Mucosa of rectum (tissue), 2 donors: Measurements from ENCODE around the gene CUL9.

Experiments used
- H3K27ac ChIP-seq, 2 donors: one replicate each; pipeline ENCODE4 v1.7.0; 2013; ENCODE audit warnings: inconsistent platforms in 2 of 2, low read depth in 2 of 2, low read length in 2 of 2
- H3K27me3 ChIP-seq, 2 donors: one replicate each; pipeline ENCODE4 v1.7.0; 2013; ENCODE audit warnings: low read length in 2 of 2; ENCODE audit not compliant: control insufficient read depth in 2 of 2, insufficient read depth in 2 of 2
- H3K36me3 ChIP-seq, 2 donors: one replicate each; pipeline ENCODE4 v1.7.0; 2013; ENCODE audit warnings: low read length in 2 of 2; ENCODE audit not compliant: control insufficient read depth in 2 of 2, insufficient read depth in 2 of 2
- H3K4me1 ChIP-seq, 2 donors: one replicate each; pipeline ENCODE4 v1.7.0; 2013; ENCODE audit warnings: low read length in 2 of 2, mild to moderate bottlenecking in 1 of 2; ENCODE audit not compliant: control insufficient read depth in 2 of 2, insufficient read depth in 2 of 2
- H3K4me3 ChIP-seq, 2 donors: one replicate each; pipeline ENCODE4 v1.7.0; 2013; ENCODE audit warnings: low read length in 2 of 2
- H3K9ac ChIP-seq, 2 donors: one replicate each; pipeline ENCODE4 v1.7.0; 2013; ENCODE audit warnings: low read length in 2 of 2, low read depth in 1 of 2, mild to moderate bottlenecking in 1 of 2
- H3K9me3 ChIP-seq, 2 donors: one replicate each; pipeline ENCODE4 v1.7.0; 2013; ENCODE audit warnings: low read length in 2 of 2; ENCODE audit not compliant: control insufficient read depth in 2 of 2
- donor health status: healthy.
- donor health status: Normal muscosa, but diverticular disease.

The CUL9 gene

GRCh38 chr6:43213431-43213830, 31.4 kb downstream of the CUL9 start:
- Histone ChIP-seq H3K36me3 (peaks cover 3 to 18% of the 10 kb centered on the region in 2 donors), H3K27ac (no peak overlapping the region), H3K9me3 (no peaks in the 10 kb centered on the region), H3K4me1 (peaks cover 0 to 4% of the 10 kb centered on the region in 2 donors), H3K27me3 (no peaks in the 10 kb centered on the region), H3K4me3 (no peak overlapping the region), H3K9ac (no peak overlapping the region)

GRCh38 chr6:43215066-43215465, 33.1 kb downstream of the CUL9 start:
- H3K9ac ChIP-seq: no peak overlapping the region
- H3K36me3 ChIP-seq: peaks cover 3 to 19% of the 10 kb centered on the region in 2 donors
- no peaks in the 10 kb centered on the region for H3K9me3 ChIP-seq
- H3K27ac ChIP-seq: no peak overlapping the region
- H3K4me1 ChIP-seq: peaks cover 0 to 4% of the 10 kb centered on the region in 2 donors
- H3K4me3 ChIP-seq: no peak overlapping the region
- H3K27me3 ChIP-seq: no peaks in the 10 kb centered on the region

DNA sequence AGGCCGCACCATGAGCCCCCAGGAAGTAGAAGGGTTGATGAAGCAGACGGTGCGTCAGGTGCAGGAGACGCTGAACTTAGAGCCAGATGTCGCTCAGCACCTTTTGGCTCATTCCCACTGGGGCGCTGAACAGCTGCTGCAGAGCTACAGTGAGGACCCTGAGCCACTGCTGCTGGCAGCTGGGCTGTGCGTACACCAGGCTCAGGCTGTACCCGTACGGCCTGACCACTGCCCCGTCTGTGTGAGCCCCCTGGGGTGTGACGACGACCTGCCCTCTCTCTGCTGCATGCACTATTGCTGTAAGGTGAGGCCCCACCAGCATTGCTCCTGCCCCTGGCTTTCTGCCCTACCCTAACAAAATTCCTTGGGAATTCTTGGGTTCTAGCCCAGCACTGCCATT, 34.2 kb downstream of the CUL9 start:
- peaks cover 3 to 26% of the 10 kb centered on the region in 2 donors for H3K36me3 ChIP-seq
- no peaks in the 10 kb centered on the region for H3K9me3 ChIP-seq
- H3K4me3 ChIP-seq: no peak overlapping the region
- H3K9ac ChIP-seq: no peak overlapping the region
- H3K27ac ChIP-seq: no peak overlapping the region
- peaks cover 0 to 4% of the 10 kb centered on the region in 2 donors for H3K4me1 ChIP-seq
- no peaks in the 10 kb centered on the region for H3K27me3 ChIP-seq

GRCh38 chr6:43217351-43217750, 35.4 kb downstream of the CUL9 start:
- Histone ChIP-seq H3K9ac (no peak overlapping the region), H3K27ac (no peak overlapping the region), H3K4me1 (no peaks in the 10 kb centered on the region), H3K4me3 (no peak overlapping the region), H3K27me3 (no peaks in the 10 kb centered on the region), H3K9me3 (no peaks in the 10 kb centered on the region), H3K36me3 (peaks cover 3 to 30% of the 10 kb centered on the region in 2 donors)

DNA sequence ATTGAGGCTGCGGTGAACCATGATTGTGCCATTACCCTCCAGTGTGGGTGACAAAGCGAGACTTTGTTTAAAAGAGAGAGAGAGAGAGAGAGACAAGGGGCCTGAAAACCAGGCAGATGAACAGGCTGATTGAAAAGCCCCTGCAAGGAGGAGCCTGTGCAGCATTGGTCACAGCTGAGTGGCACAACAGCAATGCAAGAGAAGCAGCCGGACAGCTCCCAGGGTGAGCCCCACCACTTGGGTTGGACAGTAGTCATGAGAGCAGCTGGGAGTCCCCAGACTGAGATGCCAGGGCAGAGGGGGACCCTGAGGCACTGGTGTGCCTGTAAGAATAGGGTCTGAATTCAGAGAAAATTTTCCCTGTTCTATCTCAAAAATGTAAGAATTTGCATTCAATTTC, 37.1 kb downstream of the CUL9 start:
- H3K9me3 ChIP-seq: no peaks in the 10 kb centered on the region
- H3K4me3 ChIP-seq: no peak overlapping the region
- no peak overlapping the region for H3K9ac ChIP-seq
- peaks cover 7 to 35% of the 10 kb centered on the region in 2 donors for H3K36me3 ChIP-seq
- no peaks in the 10 kb centered on the region for H3K4me1 ChIP-seq
- H3K27ac ChIP-seq: no peak overlapping the region
- no peaks in the 10 kb centered on the region for H3K27me3 ChIP-seq

DNA sequence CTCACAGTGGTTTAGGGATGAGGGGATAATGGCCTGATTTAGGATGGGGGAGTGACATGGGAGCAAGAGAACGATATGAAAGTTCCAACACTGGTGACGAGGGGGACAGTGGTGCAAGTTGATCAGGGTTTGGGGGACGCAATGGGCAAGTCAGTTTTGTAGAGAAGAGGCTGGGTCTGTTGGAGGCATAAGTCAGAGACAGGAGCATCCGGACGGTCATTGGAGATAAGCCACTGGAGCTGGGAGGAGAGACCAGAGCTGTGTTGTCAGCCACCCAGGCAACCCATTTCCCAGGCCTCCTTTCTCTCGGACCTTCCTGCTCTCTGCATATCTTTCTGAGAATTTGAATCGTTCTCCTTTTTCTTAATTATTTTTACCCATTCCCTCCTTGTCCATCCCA, 37.8 kb downstream of the CUL9 start:
- H3K36me3 ChIP-seq: peaks cover 10 to 35% of the 10 kb centered on the region in 2 donors
- H3K27ac ChIP-seq: no peak overlapping the region
- H3K27me3 ChIP-seq: no peaks in the 10 kb centered on the region
- no peaks in the 10 kb centered on the region for H3K4me1 ChIP-seq
- H3K9ac ChIP-seq: no peak overlapping the region
- H3K9me3 ChIP-seq: no peaks in the 10 kb centered on the region
- H3K4me3 ChIP-seq: no peak overlapping the region

- Histone ChIP-seq H3K4me3 (no peak overlapping the region), H3K36me3 (peaks cover 6 to 36% of the 10 kb centered on the region in 2 donors), H3K9ac (no peak overlapping the region), H3K4me1 (no peaks in the 10 kb centered on the region), H3K9me3 (no peaks in the 10 kb centered on the region), H3K27ac (no peak overlapping the region), H3K27me3 (no peaks in the 10 kb centered on the region)
Measured at GRCh38 chr6:43220439-43220951, 38.5 kb downstream of the CUL9 start.

DNA sequence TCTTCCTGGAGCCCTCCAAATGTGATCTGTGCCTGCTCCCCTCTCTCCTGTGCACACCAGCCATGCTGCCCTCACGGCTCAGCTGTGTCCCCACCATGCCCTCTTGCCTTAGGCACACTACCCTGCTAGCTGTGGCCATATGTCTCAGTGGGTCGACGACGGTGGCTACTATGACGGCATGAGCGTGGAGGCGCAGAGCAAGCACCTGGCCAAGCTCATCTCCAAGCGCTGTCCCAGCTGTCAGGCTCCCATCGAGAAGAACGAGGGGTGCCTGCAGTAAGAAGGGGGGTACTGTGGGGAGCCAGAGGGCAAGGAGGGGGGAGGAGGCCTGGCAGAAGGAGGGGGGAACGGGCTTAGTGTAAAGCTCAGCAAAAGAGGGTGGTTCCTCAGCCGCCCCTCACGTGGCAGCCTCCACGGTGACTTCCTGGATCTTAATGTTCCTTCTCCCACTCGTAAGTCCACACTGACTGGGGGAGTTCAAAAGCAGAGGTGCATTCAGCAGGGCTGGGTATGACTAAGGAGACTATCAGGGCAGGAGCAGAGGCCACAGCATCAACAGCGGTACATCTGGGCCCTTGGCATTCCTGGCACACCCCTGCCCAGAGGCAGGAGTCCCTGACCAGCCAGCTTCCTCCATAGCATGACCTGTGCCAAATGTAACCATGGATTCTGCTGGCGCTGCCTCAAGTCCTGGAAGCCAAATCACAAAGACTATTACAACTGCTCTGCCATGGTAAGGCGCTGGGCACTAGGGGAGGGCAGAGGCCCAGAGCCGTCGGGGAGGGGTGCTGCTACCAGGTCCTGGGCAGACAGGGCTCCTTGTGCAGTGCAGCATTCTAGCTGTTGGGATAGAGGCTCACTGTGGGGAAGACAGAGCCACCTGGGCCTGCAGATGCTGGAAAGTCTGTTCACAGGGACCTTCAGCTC, 39.3 kb downstream of the CUL9 start:
- Histone ChIP-seq H3K27me3 (no peaks in the 10 kb centered on the region), H3K4me3 (no peak overlapping the region), H3K9ac (no peak overlapping the region), H3K9me3 (no peaks in the 10 kb centered on the region), H3K36me3 (peaks cover 6 to 39% of the 10 kb centered on the region in 2 donors), H3K27ac (no peak overlapping the region), H3K4me1 (no peaks in the 10 kb centered on the region)

DNA sequence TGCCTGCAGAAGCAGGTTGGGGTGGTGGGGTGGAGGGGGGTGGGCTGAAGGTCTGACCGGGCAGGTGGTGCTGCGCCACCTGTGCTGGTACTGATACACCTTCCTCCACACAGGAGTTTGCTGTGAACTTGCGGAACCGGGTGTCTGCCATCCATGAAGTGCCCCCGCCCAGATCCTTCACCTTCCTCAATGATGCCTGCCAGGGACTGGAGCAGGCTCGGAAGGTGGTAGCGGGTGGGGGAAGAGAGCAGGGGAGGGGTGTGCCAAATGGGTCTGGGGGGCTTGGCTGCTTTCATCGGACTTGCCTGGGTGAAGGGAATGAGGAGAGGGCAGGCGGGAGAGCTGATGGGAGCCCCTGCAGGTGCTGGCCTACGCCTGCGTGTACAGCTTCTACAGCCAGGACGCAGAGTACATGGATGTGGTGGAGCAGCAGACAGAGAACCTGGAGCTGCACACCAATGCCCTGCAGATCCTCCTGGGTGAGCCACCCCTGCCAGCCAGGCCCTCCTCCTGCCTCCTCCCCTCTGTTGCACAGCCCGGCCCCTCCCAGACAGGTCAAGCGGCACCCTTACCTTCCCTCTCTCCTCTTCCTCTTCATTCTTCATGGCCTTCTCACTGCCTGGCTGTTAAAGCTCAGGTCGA, 40.5 kb downstream of the CUL9 start:
- Histone ChIP-seq H3K36me3 (peaks cover 6 to 33% of the 10 kb centered on the region in 2 donors), H3K9ac (no peak overlapping the region), H3K4me1 (no peaks in the 10 kb centered on the region)

GRCh38 chr6:43223175-43223574, 41.2 kb downstream of the CUL9 start:
- peaks cover 6 to 33% of the 10 kb centered on the region in 2 donors for H3K36me3 ChIP-seq
- H3K4me3 ChIP-seq: no peak overlapping the region
- no peak overlapping the region for H3K27ac ChIP-seq
- H3K9ac ChIP-seq: no peak overlapping the region
- no peaks in the 10 kb centered on the region for H3K27me3 ChIP-seq
- H3K4me1 ChIP-seq: peaks cover 0 to 2% of the 10 kb centered on the region in 2 donors
- H3K9me3 ChIP-seq: no peaks in the 10 kb centered on the region

More for the DNA sequence above, 40.5 kb downstream of the CUL9 start:
- no peaks in the 10 kb centered on the region for H3K9me3 ChIP-seq
- no peaks in the 10 kb centered on the region for H3K27me3 ChIP-seq
- no peak overlapping the region for H3K4me3 ChIP-seq
- H3K27ac ChIP-seq: no peak overlapping the region
